ENCODE measurements around the gene TMEM47. TPM values are rescaled to one million over a fixed set of nuclear protein-coding genes. Genes with fewer than 3 reads are reported as not detected.

The TMEM47 gene
- total RNA-seq = 33.0 and 34.2 TPM in 2 replicates

GRCh38 chrX:34656842-34657725 is at the start of gene TMEM47:
TMEM47 (minus strand) TSS chrX:34657285; CDS start chrX:34657029, 256 bp downstream.

All from cardiac ventricle fibroblast (primary cell).